ENCODE data around the gene ADGRE1.

- TF ChIP-seq ZNF24 (tag by site-specific recombination; IDR thresholded peaks at IDR 0.05) = no peak
- no peak for TF ChIP-seq SETDB1 (IDR thresholded peaks at IDR 0.05; ENCODE audit: insufficient read length, low read length)
- no peak for TF ChIP-seq ZNF10 (tag by site-specific recombination; IDR thresholded peaks at IDR 0.05)
Measured at GRCh38 chr19:6838062-6838655, 49.2 kb upstream of the ADGRE1 start.
